RWPE2 (cell line): ENCODE results near the gene OR2D3.
"Not testable (repeated sequence)": the region's sequence is repeated elsewhere in the genome, so short reads cannot be mapped to it uniquely, and the experiment has no call there.

Source experiments
- ATAC-seq: fragments of 200-7000 bp; cut with Tn5 transposase; 3 replicates; pipeline ENCODE4 v1.9.1; 2021; ENCODE audit warnings: low read depth
- DNase-seq: peaks from one replicate; pipeline ENCODE4 v3.0.0-alpha.2; 2020; ENCODE audit warnings: low spot score
- H3K27ac ChIP-seq: fragments of 450-650 bp; 2 replicates; pipeline ENCODE4 v1.5.1; 2017; ENCODE audit warnings: mild to moderate bottlenecking; ENCODE audit not compliant: poor library complexity, severe bottlenecking
- H3K27me3 ChIP-seq: fragments of 250-450 bp; sonication (Bioruptor Pico); 2 replicates; pipeline ENCODE4 v1.5.1; 2021; ENCODE audit warnings: mild to moderate bottlenecking, moderate library complexity; ENCODE audit not compliant: insufficient read depth, poor library complexity, severe bottlenecking
- H3K36me3 ChIP-seq: fragments of 250-450 bp; sonication (Bioruptor Pico); 2 replicates; pipeline ENCODE4 v1.5.1; 2020; ENCODE audit warnings: low read depth, mild to moderate bottlenecking, moderate library complexity
- H3K4me1 ChIP-seq: fragments of 250-450 bp; sonication (Bioruptor Pico); 2 replicates; pipeline ENCODE4 v1.5.1; 2021; ENCODE audit warnings: mild to moderate bottlenecking, moderate library complexity; ENCODE audit not compliant: insufficient read depth, poor library complexity, severe bottlenecking
- H3K4me3 ChIP-seq: fragments of 250-450 bp; sonication (Bioruptor Pico); 2 replicates; pipeline ENCODE4 v1.5.1; 2021; ENCODE audit warnings: mild to moderate bottlenecking, moderate library complexity; ENCODE audit not compliant: severe bottlenecking
- H3K9me3 ChIP-seq: fragments of 250-450 bp; sonication (Bioruptor Pico); 2 replicates; pipeline ENCODE4 v1.5.1; 2021; ENCODE audit warnings: mild to moderate bottlenecking, moderate library complexity; ENCODE audit not compliant: severe bottlenecking
- CTCF ChIP-seq: fragments of 450-650 bp; IDR thresholded peaks from one replicate; pipeline ENCODE4 v1.5.1; 2017; ENCODE audit warnings: mild to moderate bottlenecking, moderate library complexity; ENCODE audit not compliant: poor library complexity, severe bottlenecking

The OR2D3 gene

GRCh38 chr11:6932145-6932544 lies 11.3 kb downstream of the OR2D3 start:
- peaks cover 46% of the 10 kb centered on the region for H3K36me3 ChIP-seq
- no peak overlapping the region for H3K4me3 ChIP-seq
- peaks cover 11% of the 10 kb centered on the region for H3K4me1 ChIP-seq
- H3K27me3 ChIP-seq: no peaks in the 10 kb centered on the region
- no peak for TF ChIP-seq CTCF
- no peak overlapping the region for H3K27ac ChIP-seq
- DNase-seq (no peak), ATAC-seq (no peak)
- no peaks in the 10 kb centered on the region for H3K9me3 ChIP-seq

GRCh38 chr11:6941970-6942369 lies 21.2 kb downstream of the OR2D3 start:
- no peak overlapping the region for H3K27ac ChIP-seq
- ATAC-seq (no peak), DNase-seq (no peak)
- no peaks in the 10 kb centered on the region for H3K27me3 ChIP-seq
- no peak overlapping the region for H3K4me3 ChIP-seq
- H3K9me3 ChIP-seq: no peaks in the 10 kb centered on the region
- no peaks in the 10 kb centered on the region for H3K4me1 ChIP-seq
- H3K36me3 ChIP-seq: peaks cover 16% of the 10 kb centered on the region
- no peak for TF ChIP-seq CTCF

- Histone ChIP-seq H3K36me3 (peaks cover 16% of the 10 kb centered on the region), H3K27ac (no peak overlapping the region), H3K27me3 (no peaks in the 10 kb centered on the region), H3K9me3 (no peaks in the 10 kb centered on the region), H3K4me3 (no peak overlapping the region), H3K4me1 (no peaks in the 10 kb centered on the region)
- ATAC-seq (no peak), DNase-seq (no peak)
- no peak for TF ChIP-seq CTCF
Measured at GRCh38 chr11:6943131-6943530, 22.3 kb downstream of the OR2D3 start.

GRCh38 chr11:6954248-6954647 lies 33.4 kb downstream of the OR2D3 start:
- DNase-seq, ATAC-seq: not testable (repeated sequence)

GRCh38 chr11:6962141-6962540 lies 41.3 kb downstream of the OR2D3 start:
- Histone ChIP-seq H3K27ac (no peak overlapping the region), H3K27me3 (no peaks in the 10 kb centered on the region), H3K4me1 (no peaks in the 10 kb centered on the region), H3K36me3 (0 out of 2 replicates have a peak, but pooled peaks cover 1% of the 10 kb centered on the region), H3K9me3 (no peaks in the 10 kb centered on the region), H3K4me3 (no peak overlapping the region)
- no peak for ATAC-seq
- no peak for DNase-seq
- no peak for TF ChIP-seq CTCF

More at GRCh38 chr11:6954248-6954647, 33.4 kb downstream of the OR2D3 start:
- not testable (repeated sequence) for H3K4me3 ChIP-seq, H3K9me3 ChIP-seq, H3K4me1 ChIP-seq, H3K27me3 ChIP-seq, H3K27ac ChIP-seq
- peaks cover 14% of the 10 kb centered on the region; the same call in 1 of the 2 replicates for H3K36me3 ChIP-seq
